ENCODE data around the gene ATIC.

The ATIC gene

DNA sequence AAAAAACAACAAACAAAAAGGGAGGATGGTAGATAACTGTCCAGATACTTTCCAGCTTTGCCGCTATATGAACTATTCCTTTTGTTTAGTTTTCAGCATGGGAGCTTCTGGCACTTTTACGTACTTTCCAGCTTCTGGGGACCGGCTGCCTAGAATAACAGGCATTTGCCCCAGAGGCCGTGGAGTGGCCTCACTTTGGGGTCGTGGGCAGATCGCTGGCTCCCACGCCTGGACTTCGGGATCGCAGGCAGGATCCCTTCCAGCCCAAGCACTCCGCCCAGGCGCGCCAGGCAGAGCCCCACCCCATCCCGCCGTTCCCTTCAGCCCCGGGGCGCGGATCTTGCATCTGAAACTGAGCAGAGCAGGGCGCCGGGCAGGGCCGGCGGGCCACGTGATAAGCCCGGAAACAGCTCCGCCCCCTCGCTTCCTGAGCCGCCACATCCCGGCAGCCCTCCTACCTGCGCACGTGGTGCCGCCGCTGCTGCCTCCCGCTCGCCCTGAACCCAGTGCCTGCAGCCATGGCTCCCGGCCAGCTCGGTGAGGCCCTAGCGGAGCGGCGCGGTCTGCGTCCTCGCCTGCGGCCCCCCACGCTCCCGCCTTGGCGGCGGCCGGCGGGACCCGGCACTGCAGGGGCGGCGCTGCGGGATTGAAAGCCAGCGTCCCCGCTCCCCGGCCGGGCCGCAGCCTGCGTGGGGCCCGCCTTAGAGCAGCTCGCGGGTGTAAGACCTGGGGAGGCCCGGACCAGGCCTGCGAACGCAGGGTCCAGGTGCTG lies at the start of gene ATIC:
ATIC (plus strand) TSS at position 435 of the 772 bp plus-strand sequence; CDS start at position 519, 84 bp downstream.
- H3K27ac Mint-ChIP-seq = peak within 1 kb of the TSS; percentile 95
- H3K9me3 Mint-ChIP-seq = no peaks in the 10 kb centered on the region
- peaks cover 42% of the 10 kb centered on the region for H3K36me3 Mint-ChIP-seq (ENCODE audit: low read depth)
- no peaks in the 10 kb centered on the region for H3K27me3 Mint-ChIP-seq
- peak within 1 kb of the TSS; percentile 97 for H3K4me3 Mint-ChIP-seq
- peaks cover 35% of the 10 kb centered on the region for H3K4me1 Mint-ChIP-seq (ENCODE audit: low read depth)

DNA sequence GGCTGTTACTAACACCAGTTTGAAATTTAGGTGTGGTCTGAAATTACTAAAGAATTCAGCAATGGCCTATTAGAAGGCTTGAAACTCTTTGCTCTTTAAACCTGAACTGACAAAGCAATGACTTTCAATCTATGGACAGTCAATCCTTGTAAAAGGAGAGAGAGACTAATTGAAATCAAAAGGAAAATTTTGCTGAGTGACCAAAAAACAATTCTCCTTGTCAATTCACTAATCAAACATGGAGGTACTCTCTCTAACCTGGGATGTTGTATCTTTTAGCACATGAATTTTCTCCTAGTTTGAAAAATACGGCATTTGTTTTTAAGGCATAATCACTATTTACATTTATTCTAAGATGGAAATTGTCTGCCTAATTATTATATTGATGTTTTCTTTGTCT lies 49.6 kb upstream of the ATIC start:
- H3K9me3 Mint-ChIP-seq = no peaks in the 10 kb centered on the region
- peaks cover 8% of the 10 kb centered on the region for H3K27me3 Mint-ChIP-seq
- no peak overlapping the region for H3K4me3 Mint-ChIP-seq
- H3K36me3 Mint-ChIP-seq (ENCODE audit: low read depth) = no peaks in the 10 kb centered on the region
- H3K4me1 Mint-ChIP-seq (ENCODE audit: low read depth) = no peaks in the 10 kb centered on the region
- H3K27ac Mint-ChIP-seq = no peak overlapping the region

DNA sequence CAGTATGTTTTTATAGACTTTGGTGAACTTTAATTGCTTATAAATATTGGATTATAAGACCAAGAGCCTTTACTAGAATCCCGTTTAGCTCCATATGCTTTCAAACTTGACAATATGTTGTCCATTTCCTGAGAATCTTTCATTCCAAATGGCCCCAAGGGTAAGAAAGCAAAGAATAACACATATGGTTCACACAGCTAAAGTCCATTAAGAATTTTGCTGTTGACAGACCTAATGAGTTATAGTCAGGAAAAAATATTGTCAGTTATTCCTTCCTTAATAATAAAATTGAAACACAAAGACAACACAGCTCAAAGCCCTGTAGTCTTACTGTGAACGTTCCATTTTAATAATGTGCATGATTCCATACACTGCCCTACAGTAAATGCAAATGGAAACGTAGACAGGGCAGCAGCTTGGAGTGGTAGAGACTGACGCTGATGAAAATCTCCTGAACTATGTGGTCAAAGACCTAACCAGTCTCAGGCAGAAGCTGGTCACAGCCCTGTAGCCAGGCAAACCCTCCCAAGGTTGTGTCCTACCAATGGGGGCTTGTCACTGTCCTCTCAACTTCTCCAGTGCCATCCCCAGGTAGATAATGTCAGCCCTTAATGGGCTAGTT lies 49.0 kb upstream of the ATIC start:
- Mint-ChIP-seq H3K9me3 (no peaks in the 10 kb centered on the region), H3K4me3 (no peak overlapping the region)

DNA sequence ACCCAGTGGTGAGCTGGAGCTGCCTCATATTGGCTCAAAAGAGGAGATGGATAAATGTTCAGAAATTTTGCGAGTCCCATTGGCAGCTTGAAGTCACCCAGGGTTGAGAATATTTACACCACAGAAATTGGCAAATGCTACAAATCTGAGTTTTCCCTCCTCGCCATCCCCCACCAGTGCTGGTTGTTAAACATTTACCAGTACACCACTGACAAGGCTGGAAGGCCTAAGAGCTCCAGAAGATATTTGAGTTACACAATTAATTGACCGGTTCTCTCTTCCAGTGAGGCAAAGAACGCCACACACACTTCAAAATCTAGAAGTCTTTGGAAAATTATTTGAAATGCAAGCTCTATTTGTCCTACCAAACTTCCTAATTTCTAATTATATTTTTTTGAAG lies 47.5 kb upstream of the ATIC start:
- Mint-ChIP-seq H3K4me3 (no peak overlapping the region), H3K4me1 (ENCODE audit: low read depth) (no peaks in the 10 kb centered on the region), H3K36me3 (ENCODE audit: low read depth) (no peaks in the 10 kb centered on the region), H3K27me3 (peaks cover 8% of the 10 kb centered on the region), H3K9me3 (no peaks in the 10 kb centered on the region), H3K27ac (no peak overlapping the region)

More for the DNA sequence above, 49.0 kb upstream of the ATIC start:
- H3K27me3 Mint-ChIP-seq = peaks cover 8% of the 10 kb centered on the region
- no peaks in the 10 kb centered on the region for H3K36me3 Mint-ChIP-seq (ENCODE audit: low read depth)
- H3K27ac Mint-ChIP-seq = no peak overlapping the region
- H3K4me1 Mint-ChIP-seq (ENCODE audit: low read depth) = no peaks in the 10 kb centered on the region

DNA sequence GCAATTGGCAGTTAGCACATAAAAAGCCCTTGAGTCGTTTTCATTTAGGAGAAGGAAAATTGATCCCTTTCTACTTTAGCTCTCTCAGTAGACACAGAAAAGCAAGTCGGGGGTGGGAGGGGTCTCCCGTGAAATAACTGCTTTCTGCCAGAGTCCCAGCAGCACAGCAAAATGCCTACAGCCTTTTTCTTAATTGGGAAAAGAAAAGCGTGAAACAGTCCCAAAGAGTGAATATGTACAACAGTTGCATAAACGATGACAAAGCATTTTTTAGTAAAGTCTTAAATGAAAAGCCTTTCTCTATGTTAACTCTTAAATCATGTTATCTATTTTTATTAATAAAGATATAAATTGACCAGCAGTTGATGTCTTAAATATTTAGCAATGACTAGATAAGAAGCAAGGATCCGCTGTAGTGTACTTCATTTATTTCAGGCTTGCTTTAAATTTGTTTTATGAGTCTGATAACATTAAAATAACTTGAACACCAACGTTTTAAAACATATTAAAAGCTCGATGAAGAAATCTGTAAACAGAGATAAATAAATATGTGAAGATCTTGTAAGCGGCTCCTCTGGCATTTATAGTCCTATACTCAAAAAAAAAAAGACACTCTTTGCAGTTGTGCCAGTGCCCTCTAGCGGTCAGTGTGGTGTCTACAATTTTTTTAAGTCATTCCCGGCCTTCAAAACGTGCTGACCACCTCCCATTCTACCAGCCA lies 42.3 kb upstream of the ATIC start:
- Mint-ChIP-seq H3K36me3 (ENCODE audit: low read depth) (no peaks in the 10 kb centered on the region), H3K27me3 (no peaks in the 10 kb centered on the region), H3K4me1 (ENCODE audit: low read depth) (peaks cover 4% of the 10 kb centered on the region), H3K4me3 (no peak overlapping the region), H3K9me3 (no peaks in the 10 kb centered on the region), H3K27ac (no peak overlapping the region)

DNA sequence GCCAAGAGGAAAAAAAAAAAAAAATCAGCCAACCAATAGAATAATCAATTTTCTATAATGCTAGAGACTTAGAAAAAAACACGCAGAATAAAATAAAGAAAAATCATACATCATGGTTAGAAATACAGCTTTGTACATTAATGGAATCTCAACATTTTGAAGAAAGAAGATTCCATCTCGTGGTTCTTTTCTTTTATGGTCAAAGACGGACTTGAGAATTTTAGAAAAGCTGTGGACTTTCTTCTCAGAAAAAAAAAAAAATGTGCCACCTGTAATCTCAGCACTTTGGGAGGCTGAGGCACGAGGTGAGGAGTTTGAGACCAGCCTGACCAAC lies 41.8 kb upstream of the ATIC start:
- Mint-ChIP-seq H3K27me3 (no peaks in the 10 kb centered on the region), H3K4me3 (no peak overlapping the region), H3K36me3 (ENCODE audit: low read depth) (no peaks in the 10 kb centered on the region), H3K4me1 (ENCODE audit: low read depth) (peaks cover 4% of the 10 kb centered on the region), H3K9me3 (no peaks in the 10 kb centered on the region), H3K27ac (no peak overlapping the region)

DNA sequence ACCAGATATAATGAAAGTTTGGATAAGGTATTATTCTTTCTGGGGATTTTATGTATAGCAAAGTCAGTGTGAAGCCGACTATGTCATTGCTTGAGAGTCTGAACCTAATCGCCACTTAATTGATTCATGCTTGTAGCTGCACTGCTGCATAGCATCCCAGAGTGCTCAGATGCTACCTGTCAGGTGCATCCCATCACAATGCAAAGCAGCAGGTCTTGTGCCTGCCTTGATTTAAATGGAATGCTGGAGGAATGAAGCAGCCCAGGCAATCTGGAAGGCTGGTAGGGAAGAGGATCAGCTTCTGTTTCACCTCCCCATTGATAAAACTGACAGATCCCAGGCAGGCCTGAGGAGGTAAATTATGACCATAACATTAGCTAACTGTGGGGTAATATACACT lies 40.4 kb upstream of the ATIC start:
- H3K9me3 Mint-ChIP-seq = no peaks in the 10 kb centered on the region
- H3K4me1 Mint-ChIP-seq (ENCODE audit: low read depth) = peaks cover 4% of the 10 kb centered on the region
- no peak overlapping the region for H3K4me3 Mint-ChIP-seq
- H3K27me3 Mint-ChIP-seq = no peaks in the 10 kb centered on the region
- H3K27ac Mint-ChIP-seq = no peak overlapping the region
- no peaks in the 10 kb centered on the region for H3K36me3 Mint-ChIP-seq (ENCODE audit: low read depth)

DNA sequence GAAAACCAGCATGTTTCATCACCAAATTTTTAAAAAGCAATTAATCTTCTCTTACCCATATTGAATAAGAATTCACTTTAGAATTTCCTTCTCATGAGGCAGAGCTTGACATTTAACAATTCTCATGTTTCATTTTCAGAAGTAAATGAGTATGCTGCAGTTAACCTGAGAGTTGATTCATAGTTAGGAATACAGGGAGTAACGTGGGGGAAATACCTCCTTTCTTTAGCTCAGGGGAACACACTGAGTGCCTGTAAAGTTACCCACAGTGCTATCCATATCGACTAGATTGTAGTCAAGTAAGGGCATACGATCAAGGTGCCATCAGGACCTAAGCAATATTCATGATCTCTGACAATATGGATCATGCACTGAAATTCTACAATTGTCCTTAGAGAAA lies 38.9 kb upstream of the ATIC start:
- Mint-ChIP-seq H3K27me3 (no peaks in the 10 kb centered on the region), H3K4me1 (ENCODE audit: low read depth) (peaks cover 4% of the 10 kb centered on the region), H3K9me3 (no peaks in the 10 kb centered on the region), H3K4me3 (no peak overlapping the region), H3K36me3 (ENCODE audit: low read depth) (no peaks in the 10 kb centered on the region), H3K27ac (no peak overlapping the region)

DNA sequence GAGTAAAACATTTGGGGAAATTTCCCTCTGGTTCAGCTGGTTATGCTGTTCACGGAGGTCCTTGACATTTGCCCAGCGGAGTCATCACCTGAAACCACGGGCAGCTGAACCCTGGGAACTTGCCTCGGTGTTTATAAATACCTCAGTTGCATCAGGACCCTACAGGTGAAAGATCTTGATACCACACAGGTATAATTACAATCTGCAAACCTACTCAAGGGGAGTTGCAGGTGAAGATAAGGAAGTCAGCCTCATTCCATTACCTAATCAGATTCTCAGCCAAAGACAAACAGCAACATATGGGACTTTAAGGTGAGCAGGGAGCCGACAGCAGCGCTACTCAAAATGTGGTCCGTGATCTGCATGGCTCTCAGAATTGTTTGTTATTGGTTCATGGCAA lies 37.0 kb upstream of the ATIC start:
- peaks cover 4% of the 10 kb centered on the region for H3K4me1 Mint-ChIP-seq (ENCODE audit: low read depth)

DNA sequence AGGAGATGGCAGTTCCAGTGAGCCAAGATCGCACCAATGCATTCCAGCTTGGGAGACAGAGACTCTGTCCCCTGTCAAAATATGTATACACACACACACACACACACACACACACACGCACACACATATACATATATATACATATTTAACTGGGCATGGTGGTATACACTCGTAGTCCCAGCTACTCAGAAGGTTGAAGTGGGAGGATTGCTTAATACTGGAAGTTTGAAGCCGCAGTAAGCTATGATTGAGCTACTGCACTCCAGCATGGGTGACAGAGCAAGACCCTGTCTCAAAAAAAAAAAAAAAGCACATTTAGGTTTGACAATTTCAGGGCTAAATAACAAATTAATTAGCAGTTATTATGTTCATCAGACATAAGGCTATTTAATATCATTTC lies 36.0 kb upstream of the ATIC start:
- no peak overlapping the region for H3K4me3 Mint-ChIP-seq
- H3K27ac Mint-ChIP-seq = no peak overlapping the region
- no peaks in the 10 kb centered on the region for H3K9me3 Mint-ChIP-seq
- H3K36me3 Mint-ChIP-seq (ENCODE audit: low read depth) = no peaks in the 10 kb centered on the region
- H3K27me3 Mint-ChIP-seq = no peaks in the 10 kb centered on the region
- H3K4me1 Mint-ChIP-seq (ENCODE audit: low read depth) = peaks cover 4% of the 10 kb centered on the region

More for the DNA sequence above, 37.0 kb upstream of the ATIC start:
- Mint-ChIP-seq H3K27me3 (no peaks in the 10 kb centered on the region), H3K9me3 (no peaks in the 10 kb centered on the region), H3K27ac (no peak overlapping the region), H3K36me3 (ENCODE audit: low read depth) (no peaks in the 10 kb centered on the region), H3K4me3 (no peak overlapping the region)

DNA sequence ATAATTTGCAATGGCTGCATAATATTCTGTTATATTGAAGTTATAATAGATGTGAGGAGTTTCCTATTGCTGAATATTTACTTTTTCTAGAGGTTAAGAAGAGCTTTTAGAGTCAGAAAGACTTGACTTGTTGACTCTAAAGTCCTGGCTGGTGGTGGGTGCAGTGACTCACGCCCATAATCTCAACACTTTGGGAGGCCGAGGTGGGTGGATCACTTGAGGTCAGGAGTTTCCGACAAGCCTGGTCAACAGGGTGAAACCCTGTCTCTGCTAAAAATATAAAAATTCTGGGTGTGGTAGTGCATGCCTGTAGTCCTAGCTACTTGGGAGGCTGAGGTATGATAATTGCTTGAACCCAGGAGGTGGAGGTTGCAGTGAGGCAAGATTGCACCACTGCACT lies 33.9 kb upstream of the ATIC start:
- Mint-ChIP-seq H3K9me3 (no peaks in the 10 kb centered on the region), H3K27me3 (no peaks in the 10 kb centered on the region), H3K27ac (no peak overlapping the region), H3K4me1 (ENCODE audit: low read depth) (peaks cover under 1% of the 10 kb centered on the region), H3K4me3 (no peak overlapping the region), H3K36me3 (ENCODE audit: low read depth) (no peaks in the 10 kb centered on the region)

DNA sequence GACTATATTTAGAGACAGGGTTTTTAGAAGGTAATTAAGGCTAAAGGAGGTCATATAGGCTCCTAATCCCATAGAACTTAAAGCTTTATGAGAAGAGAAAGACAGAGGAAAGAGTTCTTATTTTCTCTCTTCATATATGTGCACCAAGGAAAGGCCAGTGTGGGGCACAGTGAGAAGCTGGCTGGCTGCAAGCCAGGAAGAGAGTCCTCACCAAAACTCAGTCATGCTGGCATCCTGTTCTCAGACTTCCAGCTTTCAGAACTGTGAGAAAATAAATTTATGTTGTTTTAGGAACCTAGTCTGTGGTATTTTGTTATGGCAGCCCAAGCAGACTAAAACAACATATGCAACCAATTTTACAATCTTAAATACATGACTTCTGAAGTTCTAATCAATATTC lies 31.5 kb upstream of the ATIC start:
- Mint-ChIP-seq H3K27me3 (no peaks in the 10 kb centered on the region), H3K36me3 (ENCODE audit: low read depth) (no peaks in the 10 kb centered on the region), H3K4me3 (no peak overlapping the region), H3K27ac (no peak overlapping the region), H3K4me1 (ENCODE audit: low read depth) (no peaks in the 10 kb centered on the region), H3K9me3 (no peaks in the 10 kb centered on the region)

DNA sequence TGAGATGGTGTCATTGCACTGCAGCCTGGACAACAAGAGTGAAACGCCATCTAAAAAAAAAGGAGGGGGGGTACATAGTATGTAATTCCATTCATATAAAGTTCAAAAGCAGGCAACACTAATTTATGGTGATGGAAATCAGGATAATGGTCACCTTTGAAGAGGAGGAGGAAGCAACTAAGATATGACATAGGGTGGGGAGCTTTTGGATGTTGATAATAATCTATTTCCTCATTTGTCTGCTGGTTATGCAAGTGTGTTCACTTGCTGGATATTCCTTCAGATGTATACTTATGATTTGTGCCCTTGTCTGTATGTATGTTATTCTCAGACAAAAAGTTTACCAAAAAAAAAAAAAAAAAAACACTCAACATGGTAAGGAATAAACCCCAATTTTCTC lies 28.6 kb upstream of the ATIC start:
- Mint-ChIP-seq H3K4me3 (no peak overlapping the region), H3K36me3 (ENCODE audit: low read depth) (no peaks in the 10 kb centered on the region), H3K9me3 (no peaks in the 10 kb centered on the region), H3K27me3 (no peaks in the 10 kb centered on the region), H3K4me1 (ENCODE audit: low read depth) (no peaks in the 10 kb centered on the region), H3K27ac (no peak overlapping the region)

DNA sequence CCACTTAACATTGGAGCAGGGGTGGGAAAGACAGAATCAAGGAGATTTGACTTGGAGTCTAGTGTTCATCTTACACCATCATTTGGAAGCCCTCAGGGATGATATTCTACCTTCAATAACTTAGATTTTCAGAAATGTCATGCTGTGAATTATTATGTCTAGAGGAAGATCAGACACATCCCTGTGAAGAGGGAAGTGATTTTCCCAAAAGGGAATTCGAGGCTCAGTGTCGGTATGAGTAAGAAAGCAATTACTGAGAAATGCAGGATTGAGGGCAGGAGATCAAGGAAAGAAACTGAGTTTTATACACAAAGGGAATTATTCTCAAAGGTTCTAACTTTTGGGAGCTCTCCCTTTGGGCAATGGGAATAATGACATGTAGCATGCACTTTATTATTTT lies 25.6 kb upstream of the ATIC start:
- H3K27me3 Mint-ChIP-seq = no peaks in the 10 kb centered on the region
- no peaks in the 10 kb centered on the region for H3K4me1 Mint-ChIP-seq (ENCODE audit: low read depth)
- H3K27ac Mint-ChIP-seq = no peak overlapping the region
- H3K36me3 Mint-ChIP-seq (ENCODE audit: low read depth) = no peaks in the 10 kb centered on the region
- no peaks in the 10 kb centered on the region for H3K9me3 Mint-ChIP-seq
- no peak overlapping the region for H3K4me3 Mint-ChIP-seq

DNA sequence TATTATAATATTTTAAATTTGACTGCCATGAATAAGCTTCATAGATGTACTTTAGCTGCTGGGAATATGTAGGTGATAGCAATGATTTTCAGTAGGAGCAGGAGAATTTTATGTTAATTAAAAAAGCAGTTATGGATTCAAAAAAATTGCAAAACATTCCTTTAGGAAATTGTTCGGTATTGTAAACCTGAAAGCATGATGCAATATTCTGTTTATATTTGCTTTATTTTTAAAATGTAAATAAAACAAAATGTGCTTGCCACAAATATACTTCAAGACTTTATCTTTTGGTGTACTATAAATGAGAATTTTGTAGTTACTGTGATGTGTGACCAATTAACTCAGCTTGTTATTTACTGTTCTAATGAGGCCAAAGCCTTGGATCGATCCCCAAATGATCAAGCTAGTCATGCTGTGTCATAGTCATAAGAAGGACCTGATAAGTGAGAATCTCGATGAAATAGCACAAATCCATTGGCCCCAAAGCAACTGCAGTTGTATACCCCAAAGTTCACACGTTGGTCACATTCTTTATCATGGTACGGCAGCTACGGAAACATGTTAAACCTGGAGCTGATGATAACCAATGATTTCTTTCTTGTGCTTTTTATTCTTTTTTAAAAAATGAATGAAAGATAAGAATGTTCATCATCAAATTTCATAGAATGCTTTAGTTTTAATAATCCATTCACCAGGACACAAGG lies 23.6 kb upstream of the ATIC start:
- Mint-ChIP-seq H3K27ac (no peak overlapping the region), H3K27me3 (no peaks in the 10 kb centered on the region), H3K4me1 (ENCODE audit: low read depth) (no peaks in the 10 kb centered on the region), H3K9me3 (no peaks in the 10 kb centered on the region), H3K4me3 (no peak overlapping the region), H3K36me3 (ENCODE audit: low read depth) (no peaks in the 10 kb centered on the region)

All from stimulated activated naive CD8-positive, alpha-beta T cell treated with anti-CD3 and anti-CD28 coated beads, Interleukin-15, Interleukin-2, amounts not matched to agents 100 ng/mL and 50 ng/mL, for 24 hours (primary cell).